Measurements from ENCODE around the gene TLR8.

DNA sequence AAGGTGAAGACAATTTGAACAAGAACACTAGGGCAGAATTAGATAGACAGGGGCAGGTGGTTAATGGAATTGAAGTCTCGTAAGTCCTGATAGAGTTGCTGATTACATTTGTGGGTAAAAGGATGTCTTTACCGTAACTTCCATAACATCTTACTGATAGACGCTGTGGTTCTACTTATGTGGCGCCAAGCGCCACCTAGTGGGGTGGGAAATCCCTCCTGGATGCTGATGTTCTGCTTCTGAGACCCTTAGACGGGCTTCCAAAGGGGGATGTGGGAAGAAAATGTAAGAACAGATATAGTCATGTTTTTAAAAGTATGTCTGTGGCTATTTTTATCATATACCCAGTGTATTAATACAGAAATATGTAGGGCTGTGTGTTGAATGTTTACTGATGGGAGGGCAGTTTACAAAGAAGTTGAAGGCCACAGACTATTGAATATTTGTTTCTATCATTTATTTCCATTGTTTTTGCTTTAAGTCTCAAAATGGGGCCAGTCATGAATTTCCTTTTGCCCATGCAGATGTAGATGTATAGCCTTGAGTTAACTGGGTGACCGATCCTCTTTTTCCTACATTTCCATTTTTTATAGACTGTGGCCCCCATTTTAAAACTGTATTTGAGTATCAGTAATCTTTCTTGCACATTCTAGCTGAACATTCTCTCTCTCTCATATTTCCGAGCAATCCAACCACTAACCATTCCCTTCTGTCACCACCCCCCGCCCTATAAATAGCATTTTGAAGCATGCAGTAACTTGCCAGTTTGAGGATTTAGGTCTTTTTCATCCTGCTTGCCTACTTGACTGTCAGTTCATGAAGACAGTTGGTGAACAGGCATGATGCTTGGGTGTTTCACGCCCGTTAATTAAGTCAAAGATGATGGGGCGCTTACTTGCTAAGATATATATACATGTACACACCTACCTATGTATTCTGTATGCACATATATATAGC, 12.1 kb upstream of the TLR8 start:
- TF ChIP-seq YY1 (IDR thresholded peaks at IDR 0.05; ENCODE audit: low read depth) (no peak), CHD2 (IDR thresholded peaks at IDR 0.05; ENCODE audit: low read length, partially characterized antibody) (no peak), RAD21 (IDR thresholded peaks at IDR 0.05; ENCODE audit: low read length) (peak; percentile 74)
- TF ChIP-seq, protein P1, sequence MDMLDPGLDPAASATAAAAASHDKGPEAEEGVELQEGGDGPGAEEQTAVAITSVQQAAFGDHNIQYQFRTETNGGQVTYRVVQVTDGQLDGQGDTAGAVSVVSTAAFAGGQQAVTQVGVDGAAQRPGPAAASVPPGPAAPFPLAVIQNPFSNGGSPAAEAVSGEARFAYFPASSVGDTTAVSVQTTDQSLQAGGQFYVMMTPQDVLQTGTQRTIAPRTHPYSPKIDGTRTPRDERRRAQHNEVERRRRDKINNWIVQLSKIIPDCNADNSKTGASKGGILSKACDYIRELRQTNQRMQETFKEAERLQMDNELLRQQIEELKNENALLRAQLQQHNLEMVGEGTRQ (IDR thresholded peaks at IDR 0.05; ENCODE audit: borderline replicate concordance, low read depth, low read length): no peak
- TF ChIP-seq, protein P2, sequence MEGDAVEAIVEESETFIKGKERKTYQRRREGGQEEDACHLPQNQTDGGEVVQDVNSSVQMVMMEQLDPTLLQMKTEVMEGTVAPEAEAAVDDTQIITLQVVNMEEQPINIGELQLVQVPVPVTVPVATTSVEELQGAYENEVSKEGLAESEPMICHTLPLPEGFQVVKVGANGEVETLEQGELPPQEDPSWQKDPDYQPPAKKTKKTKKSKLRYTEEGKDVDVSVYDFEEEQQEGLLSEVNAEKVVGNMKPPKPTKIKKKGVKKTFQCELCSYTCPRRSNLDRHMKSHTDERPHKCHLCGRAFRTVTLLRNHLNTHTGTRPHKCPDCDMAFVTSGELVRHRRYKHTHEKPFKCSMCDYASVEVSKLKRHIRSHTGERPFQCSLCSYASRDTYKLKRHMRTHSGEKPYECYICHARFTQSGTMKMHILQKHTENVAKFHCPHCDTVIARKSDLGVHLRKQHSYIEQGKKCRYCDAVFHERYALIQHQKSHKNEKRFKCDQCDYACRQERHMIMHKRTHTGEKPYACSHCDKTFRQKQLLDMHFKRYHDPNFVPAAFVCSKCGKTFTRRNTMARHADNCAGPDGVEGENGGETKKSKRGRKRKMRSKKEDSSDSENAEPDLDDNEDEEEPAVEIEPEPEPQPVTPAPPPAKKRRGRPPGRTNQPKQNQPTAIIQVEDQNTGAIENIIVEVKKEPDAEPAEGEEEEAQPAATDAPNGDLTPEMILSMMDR (IDR thresholded peaks at IDR 0.05): peak; percentile 78

All from SK-N-SH (cell line).